ENCODE measurements around the gene PDLIM1. TPM values are rescaled to one million over a fixed set of nuclear protein-coding genes. Genes with fewer than 3 reads are reported as not detected.

Gene PDLIM1
- total RNA-seq, 1 donor from 2014 or later, result 73.8 TPM

GRCh38 chr10:95256268-95256667, 34.5 kb downstream of the PDLIM1 start:
- H3K4me1 Mint-ChIP-seq (ENCODE audit: unreplicated experiment), result peaks cover 12% of the 10 kb centered on the region
- H3K27ac Mint-ChIP-seq (ENCODE audit: unreplicated experiment), result no peak overlapping the region
- H3K9me3 Mint-ChIP-seq (ENCODE audit: unreplicated experiment), result peaks cover 11% of the 10 kb centered on the region
- no peak overlapping the region for H3K4me3 Mint-ChIP-seq (ENCODE audit: unreplicated experiment)
- no peaks in the 10 kb centered on the region for H3K27me3 Mint-ChIP-seq (ENCODE audit: unreplicated experiment)
- H3K36me3 Mint-ChIP-seq (ENCODE audit: unreplicated experiment), result peaks cover 30% of the 10 kb centered on the region
- TF ChIP-seq, protein P1, sequence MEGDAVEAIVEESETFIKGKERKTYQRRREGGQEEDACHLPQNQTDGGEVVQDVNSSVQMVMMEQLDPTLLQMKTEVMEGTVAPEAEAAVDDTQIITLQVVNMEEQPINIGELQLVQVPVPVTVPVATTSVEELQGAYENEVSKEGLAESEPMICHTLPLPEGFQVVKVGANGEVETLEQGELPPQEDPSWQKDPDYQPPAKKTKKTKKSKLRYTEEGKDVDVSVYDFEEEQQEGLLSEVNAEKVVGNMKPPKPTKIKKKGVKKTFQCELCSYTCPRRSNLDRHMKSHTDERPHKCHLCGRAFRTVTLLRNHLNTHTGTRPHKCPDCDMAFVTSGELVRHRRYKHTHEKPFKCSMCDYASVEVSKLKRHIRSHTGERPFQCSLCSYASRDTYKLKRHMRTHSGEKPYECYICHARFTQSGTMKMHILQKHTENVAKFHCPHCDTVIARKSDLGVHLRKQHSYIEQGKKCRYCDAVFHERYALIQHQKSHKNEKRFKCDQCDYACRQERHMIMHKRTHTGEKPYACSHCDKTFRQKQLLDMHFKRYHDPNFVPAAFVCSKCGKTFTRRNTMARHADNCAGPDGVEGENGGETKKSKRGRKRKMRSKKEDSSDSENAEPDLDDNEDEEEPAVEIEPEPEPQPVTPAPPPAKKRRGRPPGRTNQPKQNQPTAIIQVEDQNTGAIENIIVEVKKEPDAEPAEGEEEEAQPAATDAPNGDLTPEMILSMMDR (IDR thresholded peaks at IDR 0.05), result no peak
- DNase-seq (ENCODE audit: extremely low spot score, unreplicated experiment), result no peak

GRCh38 chr10:95254629-95255028, 36.2 kb downstream of the PDLIM1 start:
- no peak overlapping the region for H3K27ac Mint-ChIP-seq (ENCODE audit: unreplicated experiment)
- TF ChIP-seq, protein P1 (IDR thresholded peaks at IDR 0.05), result no peak
- no peak for DNase-seq (ENCODE audit: extremely low spot score, unreplicated experiment)
- no peaks in the 10 kb centered on the region for H3K27me3 Mint-ChIP-seq (ENCODE audit: unreplicated experiment)
- H3K4me3 Mint-ChIP-seq (ENCODE audit: unreplicated experiment), result no peak overlapping the region
- H3K36me3 Mint-ChIP-seq (ENCODE audit: unreplicated experiment), result peaks cover 30% of the 10 kb centered on the region
- H3K9me3 Mint-ChIP-seq (ENCODE audit: unreplicated experiment), result peaks cover 11% of the 10 kb centered on the region
- H3K4me1 Mint-ChIP-seq (ENCODE audit: unreplicated experiment), result no peaks in the 10 kb centered on the region

- Mint-ChIP-seq H3K27me3 (ENCODE audit: unreplicated experiment) (no peaks in the 10 kb centered on the region), H3K4me3 (ENCODE audit: unreplicated experiment) (no peak overlapping the region), H3K36me3 (ENCODE audit: unreplicated experiment) (peaks cover 34% of the 10 kb centered on the region), H3K4me1 (ENCODE audit: unreplicated experiment) (no peaks in the 10 kb centered on the region), H3K27ac (ENCODE audit: unreplicated experiment) (no peak overlapping the region), H3K9me3 (ENCODE audit: unreplicated experiment) (peaks cover 11% of the 10 kb centered on the region)
- DNase-seq (ENCODE audit: extremely low spot score, unreplicated experiment), result no peak
- TF ChIP-seq, protein P1 (IDR thresholded peaks at IDR 0.05), result no peak
Measured at GRCh38 chr10:95253686-95254085, 37.1 kb downstream of the PDLIM1 start.

DNA sequence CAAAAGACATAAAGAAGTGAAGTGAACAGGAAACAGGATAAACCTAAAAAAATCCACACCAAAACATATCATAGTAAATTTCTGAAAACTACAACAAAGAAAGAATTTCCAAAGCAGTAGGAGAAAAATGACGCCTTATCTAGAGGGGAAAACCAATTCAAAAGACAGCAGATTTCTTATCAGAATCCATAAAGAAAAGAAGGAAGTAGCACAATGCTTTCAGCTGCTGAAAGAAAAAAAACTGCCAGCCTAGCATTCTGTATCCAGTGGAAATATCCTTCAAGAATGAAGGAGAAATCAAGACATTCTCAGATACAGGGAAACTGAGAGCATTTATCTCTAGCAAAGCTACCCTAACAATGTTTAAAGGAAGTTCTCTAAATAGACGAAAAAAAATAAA, 37.8 kb downstream of the PDLIM1 start:
- H3K4me1 Mint-ChIP-seq (ENCODE audit: unreplicated experiment), result peaks cover 2% of the 10 kb centered on the region
- H3K27me3 Mint-ChIP-seq (ENCODE audit: unreplicated experiment), result no peaks in the 10 kb centered on the region
- no peak overlapping the region for H3K4me3 Mint-ChIP-seq (ENCODE audit: unreplicated experiment)
- TF ChIP-seq, protein P1 (IDR thresholded peaks at IDR 0.05), result no peak
- peaks cover 11% of the 10 kb centered on the region for H3K9me3 Mint-ChIP-seq (ENCODE audit: unreplicated experiment)
- peaks cover 30% of the 10 kb centered on the region for H3K36me3 Mint-ChIP-seq (ENCODE audit: unreplicated experiment)
- no peak for DNase-seq (ENCODE audit: extremely low spot score, unreplicated experiment)
- no peak overlapping the region for H3K27ac Mint-ChIP-seq (ENCODE audit: unreplicated experiment)

DNA sequence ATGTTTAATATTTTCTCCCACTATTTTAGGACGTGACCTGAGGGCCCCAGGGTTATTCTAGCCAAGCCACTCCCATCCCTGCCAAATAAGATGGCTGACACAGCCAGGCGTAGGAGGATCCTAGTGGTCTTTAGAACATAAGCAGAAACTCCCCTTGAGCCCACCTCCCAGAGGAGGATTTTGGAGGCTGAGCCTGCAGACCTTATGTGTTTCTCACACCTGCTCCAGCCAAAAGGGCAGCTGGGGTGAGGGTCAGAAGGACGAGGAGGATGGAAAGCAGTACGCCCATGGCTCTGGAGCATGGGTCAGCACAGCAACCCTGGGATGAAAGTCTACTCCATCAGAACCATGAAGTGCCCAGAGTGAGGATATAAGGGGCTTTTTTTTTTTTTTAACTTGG, 39.9 kb downstream of the PDLIM1 start:
- peak; percentile 67 for DNase-seq (ENCODE audit: extremely low spot score, unreplicated experiment)
- peaks cover 17% of the 10 kb centered on the region for H3K4me1 Mint-ChIP-seq (ENCODE audit: unreplicated experiment)
- no peaks in the 10 kb centered on the region for H3K27me3 Mint-ChIP-seq (ENCODE audit: unreplicated experiment)
- TF ChIP-seq, protein P1 (IDR thresholded peaks at IDR 0.05), result no peak
- no peak overlapping the region for H3K4me3 Mint-ChIP-seq (ENCODE audit: unreplicated experiment)
- peaks cover 13% of the 10 kb centered on the region for H3K36me3 Mint-ChIP-seq (ENCODE audit: unreplicated experiment)
- peaks cover 2% of the 10 kb centered on the region for H3K9me3 Mint-ChIP-seq (ENCODE audit: unreplicated experiment)
- no peak overlapping the region for H3K27ac Mint-ChIP-seq (ENCODE audit: unreplicated experiment)
